ENCODE results near the gene NEURL3.
"Not testable (repeated sequence)": the region's sequence is repeated elsewhere in the genome, so short reads cannot be mapped to it uniquely, and the experiment has no call there.

NEURL3 gene

GRCh38 chr2:96477458-96477857, 27.7 kb downstream of the NEURL3 start:
- DNase-seq, result no peak

GRCh38 chr2:96471772-96472171, 33.4 kb downstream of the NEURL3 start:
- DNase-seq, result no peak

- no peak for DNase-seq
These were observed 34.5 kb downstream of the NEURL3 start for GRCh38 chr2:96470636-96471035.

- DNase-seq, result no peak
These were observed 35.0 kb downstream of the NEURL3 start for GRCh38 chr2:96470109-96470508.

GRCh38 chr2:96468904-96469303, 36.3 kb downstream of the NEURL3 start:
- no peak for DNase-seq

GRCh38 chr2:96464651-96465050, 40.5 kb downstream of the NEURL3 start:
- DNase-seq, result no peak

GRCh38 chr2:96464061-96464460, 41.1 kb downstream of the NEURL3 start:
- DNase-seq, result no peak

GRCh38 chr2:96463119-96463518, 42.0 kb downstream of the NEURL3 start:
- no peak for DNase-seq

- DNase-seq, result not testable (repeated sequence)
These were observed 43.5 kb downstream of the NEURL3 start for GRCh38 chr2:96461616-96462015.

GRCh38 chr2:96452053-96452452, 53.1 kb downstream of the NEURL3 start:
- no peak for DNase-seq

GRCh38 chr2:96449637-96450036, 55.5 kb downstream of the NEURL3 start:
- DNase-seq, result no peak

- no peak for DNase-seq
These were observed 56.0 kb downstream of the NEURL3 start for GRCh38 chr2:96449174-96449573.

- DNase-seq, result no peak
These were observed 57.4 kb downstream of the NEURL3 start for GRCh38 chr2:96447726-96448125.
